Smooth muscle cell (in vitro differentiated cells): ENCODE data around the gene EPHB2. TPM values are rescaled to one million over a fixed set of nuclear protein-coding genes. Genes with fewer than 3 reads are reported as not detected.

ENCODE experiments used
- DNase-seq: peaks from one replicate; lab custom pipeline; 2025; ENCODE audit not compliant: unreplicated experiment; lab: John Stamatoyannopoulos, UW
- H2AFZ ChIP-seq: fragments of 200-600 bp; sonication (generic); 2 replicates; pipeline ENCODE4 v1.6.0; 2016; ENCODE audit warnings: antibody characterized with exemption, low read depth, mild to moderate bottlenecking
- H3F3A ChIP-seq: fragments of 200-600 bp; sonication (generic); 2 replicates; pipeline ENCODE4 v1.6.0; 2017; ENCODE audit warnings: antibody characterized with exemption, low read depth
- H3K27ac ChIP-seq: fragments of 200-600 bp; sonication (generic); 2 replicates; pipeline ENCODE4 v1.5.1; 2016; ENCODE audit warnings: low read depth, mild to moderate bottlenecking
- H3K27me3 ChIP-seq: fragments of 200-600 bp; sonication (generic); 2 replicates; pipeline ENCODE4 v1.6.1; 2016; ENCODE audit warnings: low read depth, mild to moderate bottlenecking
- H3K36me3 ChIP-seq: fragments of 200-600 bp; sonication (generic); 2 replicates; pipeline ENCODE4 v1.5.1; 2016; ENCODE audit warnings: low read depth
- H3K4me1 ChIP-seq: fragments of 200-600 bp; sonication (generic); 2 replicates; pipeline ENCODE4 v1.5.1; 2016; ENCODE audit warnings: low read depth
- H3K4me2 ChIP-seq: fragments of 200-600 bp; sonication (generic); 2 replicates; pipeline ENCODE4 v1.6.0; 2016; ENCODE audit warnings: mild to moderate bottlenecking
- H3K4me3 ChIP-seq: fragments of 200-600 bp; sonication (generic); 2 replicates; pipeline ENCODE4 v1.5.1; 2016; ENCODE audit warnings: mild to moderate bottlenecking
- H3K79me2 ChIP-seq: fragments of 200-600 bp; sonication (generic); 2 replicates; pipeline ENCODE4 v1.6.0; 2016; ENCODE audit warnings: low read depth, mild to moderate bottlenecking
- H3K9ac ChIP-seq: fragments of 200-600 bp; sonication (generic); 2 replicates; pipeline ENCODE4 v1.6.0; 2016; ENCODE audit warnings: low read depth
- H3K9me3 ChIP-seq: fragments of 200-600 bp; sonication (generic); replicated peaks from 2 replicates; pipeline ENCODE4 v1.5.1; 2016; ENCODE audit warnings: low read depth
- H4K20me1 ChIP-seq: fragments of 200-600 bp; sonication (generic); 2 replicates; pipeline ENCODE4 v1.6.0; 2016; ENCODE audit warnings: low read depth
- WGBS: methylation state at CpG from one replicate; pipeline ENCODE4 v1.1.7; 2016; ENCODE audit warnings: low lambda C conversion rate; 5-methylcytosine and 5-hydroxymethylcytosine counted together
- polyA plus RNA-seq: library from polyadenylated mRNA; unstranded; fragments of >200 nt; fragmentation: Nextera tagmentation; extraction: Ambion mirVana; gene quantifications from 2 replicates; pipeline ENCODE4 v1.2.1, GENCODE V29; 2016
- total RNA-seq: library from RNA; depleted of rRNA; stranded (reverse); fragments of >200 nt; gene quantifications from 2 replicates; pipeline ENCODE4 v1.2.3, GENCODE V29; 2014
- TF ChIP-seq, protein P1 (sequence below): fragments of 200-600 bp; sonication (generic); IDR thresholded peaks from 2 replicates; pipeline ENCODE4 v1.5.1; 2017; ENCODE audit warnings: borderline replicate concordance, mild to moderate bottlenecking, antibody characterized with exemption; ENCODE audit not compliant: insufficient read depth, poor library complexity, severe bottlenecking

EPHB2 gene
- total and polyA plus RNA-seq, 2 experiments from 2014 or later: 1.1 to 6.7 TPM

GRCh38 chr1:22847709-22848108 lies 137.1 kb downstream of the EPHB2 start:
- Histone ChIP-seq H3K79me2 (no peaks in the 10 kb centered on the region), H3F3A (no peaks in the 10 kb centered on the region), H3K9me3 (no peaks in the 10 kb centered on the region), H2AFZ (no peak overlapping the region), H3K4me2 (no peak overlapping the region), H3K27me3 (peaks cover 85% of the 10 kb centered on the region), H3K9ac (no peak overlapping the region), H3K4me3 (no peak overlapping the region), H3K27ac (no peak overlapping the region), H3K36me3 (no peaks in the 10 kb centered on the region), H4K20me1 (no peaks in the 10 kb centered on the region), H3K4me1 (no peaks in the 10 kb centered on the region)
- TF ChIP-seq, protein P1, sequence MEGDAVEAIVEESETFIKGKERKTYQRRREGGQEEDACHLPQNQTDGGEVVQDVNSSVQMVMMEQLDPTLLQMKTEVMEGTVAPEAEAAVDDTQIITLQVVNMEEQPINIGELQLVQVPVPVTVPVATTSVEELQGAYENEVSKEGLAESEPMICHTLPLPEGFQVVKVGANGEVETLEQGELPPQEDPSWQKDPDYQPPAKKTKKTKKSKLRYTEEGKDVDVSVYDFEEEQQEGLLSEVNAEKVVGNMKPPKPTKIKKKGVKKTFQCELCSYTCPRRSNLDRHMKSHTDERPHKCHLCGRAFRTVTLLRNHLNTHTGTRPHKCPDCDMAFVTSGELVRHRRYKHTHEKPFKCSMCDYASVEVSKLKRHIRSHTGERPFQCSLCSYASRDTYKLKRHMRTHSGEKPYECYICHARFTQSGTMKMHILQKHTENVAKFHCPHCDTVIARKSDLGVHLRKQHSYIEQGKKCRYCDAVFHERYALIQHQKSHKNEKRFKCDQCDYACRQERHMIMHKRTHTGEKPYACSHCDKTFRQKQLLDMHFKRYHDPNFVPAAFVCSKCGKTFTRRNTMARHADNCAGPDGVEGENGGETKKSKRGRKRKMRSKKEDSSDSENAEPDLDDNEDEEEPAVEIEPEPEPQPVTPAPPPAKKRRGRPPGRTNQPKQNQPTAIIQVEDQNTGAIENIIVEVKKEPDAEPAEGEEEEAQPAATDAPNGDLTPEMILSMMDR: no peak
- no peak for DNase-seq
- WGBS: 88% methylated on average over 2 of the region's 2 CpGs

DNA sequence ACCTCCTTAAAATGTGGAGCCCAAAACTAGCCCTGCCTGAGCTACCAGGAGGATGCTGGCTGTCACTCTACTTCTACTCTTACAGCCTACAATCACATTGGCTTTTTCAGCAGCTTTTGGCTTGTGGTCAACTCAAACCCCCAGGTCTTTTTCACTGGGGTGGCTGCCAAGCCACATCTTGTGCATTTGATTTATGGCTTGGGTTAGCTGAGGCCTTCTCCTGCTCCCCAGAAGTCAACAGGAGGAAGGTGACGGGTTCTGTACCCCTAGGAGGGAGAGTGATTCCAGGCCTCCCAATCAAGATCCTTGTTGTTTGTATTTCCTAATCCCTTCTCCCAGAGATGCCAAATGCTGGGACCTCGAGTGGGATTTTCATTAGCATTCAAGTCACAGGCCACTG lies 137.8 kb downstream of the EPHB2 start:
- H3F3A ChIP-seq: no peaks in the 10 kb centered on the region
- no peak overlapping the region for H2AFZ ChIP-seq
- no peaks in the 10 kb centered on the region for H3K4me1 ChIP-seq
- no peaks in the 10 kb centered on the region for H3K36me3 ChIP-seq
- H4K20me1 ChIP-seq: no peaks in the 10 kb centered on the region
- H3K4me3 ChIP-seq: no peak overlapping the region
- no peaks in the 10 kb centered on the region for H3K9me3 ChIP-seq
- WGBS: 51% methylated on average over 2 of the region's 2 CpGs
- TF ChIP-seq, protein P1: no peak
- no peak overlapping the region for H3K4me2 ChIP-seq
- H3K9ac ChIP-seq: no peak overlapping the region
- peaks cover 85% of the 10 kb centered on the region for H3K27me3 ChIP-seq
- no peak for DNase-seq
- H3K79me2 ChIP-seq: no peaks in the 10 kb centered on the region
- no peak overlapping the region for H3K27ac ChIP-seq

GRCh38 chr1:22849770-22850169 lies 139.1 kb downstream of the EPHB2 start:
- no peak overlapping the region for H2AFZ ChIP-seq
- no peaks in the 10 kb centered on the region for H3K79me2 ChIP-seq
- H3K9ac ChIP-seq: no peak overlapping the region
- no peaks in the 10 kb centered on the region for H3K4me1 ChIP-seq
- 61% methylated on average over 5 of the region's 5 CpGs for WGBS
- H3K4me3 ChIP-seq: no peak overlapping the region
- H3K27me3 ChIP-seq: peaks cover 87% of the 10 kb centered on the region
- no peak overlapping the region for H3K4me2 ChIP-seq
- no peaks in the 10 kb centered on the region for H3K9me3 ChIP-seq
- TF ChIP-seq, protein P1: no peak
- H3K36me3 ChIP-seq: no peaks in the 10 kb centered on the region
- H4K20me1 ChIP-seq: no peaks in the 10 kb centered on the region
- DNase-seq: no peak
- no peak overlapping the region for H3K27ac ChIP-seq
- H3F3A ChIP-seq: no peaks in the 10 kb centered on the region

DNA sequence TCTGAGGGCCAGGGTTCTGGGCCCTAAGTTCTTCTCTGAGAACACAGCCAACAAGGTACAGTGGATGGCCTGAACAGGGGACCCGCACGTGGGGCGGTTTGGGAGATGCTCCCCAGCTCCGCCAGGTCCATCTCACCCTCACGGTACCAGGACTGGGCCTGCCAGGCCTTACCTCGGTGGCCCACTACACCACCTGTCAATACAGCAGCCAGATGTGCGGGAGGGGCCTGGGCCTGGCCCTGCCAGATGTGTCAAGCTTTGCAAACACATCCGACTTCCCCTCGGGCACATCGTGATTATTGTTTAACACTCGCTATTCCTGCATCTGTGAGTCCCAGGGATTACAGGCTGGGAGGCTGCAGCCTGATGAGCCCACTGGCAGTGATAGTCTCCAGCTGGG lies 139.6 kb downstream of the EPHB2 start:
- Histone ChIP-seq H3K27ac (no peak overlapping the region), H3K36me3 (no peaks in the 10 kb centered on the region), H4K20me1 (no peaks in the 10 kb centered on the region), H3K27me3 (peaks cover 88% of the 10 kb centered on the region), H3K4me1 (no peaks in the 10 kb centered on the region), H3K4me2 (no peak overlapping the region), H3K79me2 (no peaks in the 10 kb centered on the region), H3F3A (no peaks in the 10 kb centered on the region), H3K9ac (no peak overlapping the region), H3K9me3 (no peaks in the 10 kb centered on the region), H2AFZ (no peak overlapping the region), H3K4me3 (no peak overlapping the region)
- DNase-seq: no peak
- WGBS: 90% methylated on average over 11 of the region's 11 CpGs
- TF ChIP-seq, protein P1: no peak
